CD4-positive, CD25-positive, alpha-beta regulatory T cell (primary cell): ENCODE results near the gene SLC23A1. TPM values are rescaled to one million over a fixed set of nuclear protein-coding genes. Genes with fewer than 3 reads are reported as not detected.
"Not testable (repeated sequence)": the region's sequence is repeated elsewhere in the genome, so short reads cannot be mapped to it uniquely, and the experiment has no call there.

Experiments used
- ATAC-seq, 2 donors: fragments of 150-1000 bp; cut with Tn5 transposase; one replicate each; pipeline ENCODE4 v1.10.0; 2021; ENCODE audit warnings: low read depth in 2 of 2, moderate number of reproducible peaks in 2 of 2, moderate library complexity in 1 of 2
- DNase-seq, 3 donors: peaks; one replicate each; pipeline versions ENCODE4 v3.0.0 to v3.0.0-alpha.2; 2012 to 2022; ENCODE audit warnings: mixed read lengths in 1 of 3
- H3K27ac ChIP-seq: one replicate; pipeline ENCODE4 v1.7.0; 2013; ENCODE audit warnings: mild to moderate bottlenecking, low read length; ENCODE audit not compliant: insufficient read depth, poor library complexity, severe bottlenecking
- H3K27me3 ChIP-seq: one replicate; pipeline ENCODE4 v1.7.0; 2013; ENCODE audit warnings: low read length; ENCODE audit not compliant: control insufficient read depth, insufficient read depth
- H3K36me3 ChIP-seq: one replicate; pipeline ENCODE4 v1.7.0; 2013; ENCODE audit warnings: mild to moderate bottlenecking, low read length, moderate library complexity; ENCODE audit not compliant: control insufficient read depth, insufficient read depth
- H3K4me1 ChIP-seq: 2 replicates; pipeline ENCODE4 v1.7.0; 2013; ENCODE audit warnings: mild to moderate bottlenecking, low read length; ENCODE audit not compliant: insufficient read depth, control insufficient read depth, poor library complexity, severe bottlenecking
- H3K4me3 ChIP-seq: one replicate; pipeline ENCODE4 v1.7.0; 2013; ENCODE audit warnings: low read depth, mild to moderate bottlenecking, low read length, moderate library complexity
- H3K9me3 ChIP-seq, 2 experiments: 1 replicate in 1 of 2; 2 replicates in 1 of 2; pipeline ENCODE4 v1.7.0; 2013; ENCODE audit warnings: low read length in 2 of 2, mild to moderate bottlenecking in 1 of 2, moderate library complexity in 1 of 2; ENCODE audit not compliant: control insufficient read depth in 2 of 2
- H3K27ac Mint-ChIP-seq, 3 donors: one replicate each; pipeline ENCODE4 v1.8.0; 2020 to 2022; ENCODE audit warnings: mild to moderate bottlenecking in 3 of 3, mixed read lengths in 3 of 3, moderate library complexity in 2 of 3
- H3K27me3 Mint-ChIP-seq: one replicate; pipeline ENCODE4 v1.8.0; 2022; ENCODE audit warnings: mild to moderate bottlenecking, mixed read lengths
- H3K36me3 Mint-ChIP-seq: one replicate; pipeline ENCODE4 v1.8.0; 2020; ENCODE audit warnings: mixed read lengths
- H3K4me1 Mint-ChIP-seq, 4 donors: one replicate each; pipeline ENCODE4 v1.8.0; 2020 to 2022; ENCODE audit warnings: mixed read lengths in 4 of 4, mild to moderate bottlenecking in 1 of 4
- H3K4me3 Mint-ChIP-seq, 4 donors: one replicate each; pipeline ENCODE4 v1.8.0; 2020 to 2022; ENCODE audit warnings: mild to moderate bottlenecking in 4 of 4, mixed read lengths in 4 of 4, moderate library complexity in 3 of 4
- H3K9me3 Mint-ChIP-seq, 7 donors: one replicate each; pipeline ENCODE4 v1.8.0; 2020 to 2022; ENCODE audit warnings: mixed read lengths in 7 of 7, mild to moderate bottlenecking in 3 of 7, moderate library complexity in 2 of 7
- polyA plus RNA-seq, 4 donors: library from polyadenylated mRNA; unstranded; fragments of 300-500 nt; fragmentation: Illumina TruSeq; gene quantifications; one replicate each; pipeline ENCODE4 v1.2.3, GENCODE V29; 2021
- total RNA-seq: library from RNA; stranded (reverse); gene quantifications from one replicate; pipeline ENCODE4 v1.2.3, GENCODE V29; 2022

SLC23A1 gene
- total and polyA plus RNA-seq, 5 donors from 2014 or later = 0.09 to 0.13 TPM; not detected in 3

- Histone ChIP-seq H3K4me1 (no peaks in the 10 kb centered on the region), H3K36me3 (peaks cover 63% of the 10 kb centered on the region), H3K27ac (no peak overlapping the region), H3K4me3 (no peak overlapping the region), H3K9me3 (no peaks in the 10 kb centered on the region), H3K27me3 (no peaks in the 10 kb centered on the region)
- Mint-ChIP-seq H3K4me1 (peaks cover 0 to 9% (median 4%) of the 10 kb centered on the region in 4 donors), H3K27me3 (no peaks in the 10 kb centered on the region), H3K4me3 (no peak overlapping the region), H3K36me3 (peaks cover 16% of the 10 kb centered on the region), H3K27ac (no peak overlapping the region), H3K9me3 (peaks cover 0 to 1% (median 0%) of the 10 kb centered on the region in 7 donors)
- ATAC-seq = no peak
- DNase-seq = no peak
Measured at GRCh38 chr5:139369181-139369580, 13.9 kb downstream of the SLC23A1 start.

GRCh38 chr5:139368613-139369012, 14.5 kb downstream of the SLC23A1 start:
- Histone ChIP-seq H3K9me3 (no peaks in the 10 kb centered on the region), H3K4me3 (no peak overlapping the region), H3K36me3 (peaks cover 66% of the 10 kb centered on the region), H3K4me1 (no peaks in the 10 kb centered on the region), H3K27ac (no peak overlapping the region), H3K27me3 (no peaks in the 10 kb centered on the region)
- H3K27ac Mint-ChIP-seq = no peak overlapping the region
- DNase-seq = peak in 1 of 3 donors; percentile 29
- peaks cover 0 to 9% (median 6%) of the 10 kb centered on the region in 4 donors for H3K4me1 Mint-ChIP-seq
- H3K27me3 Mint-ChIP-seq = no peaks in the 10 kb centered on the region
- H3K36me3 Mint-ChIP-seq = peaks cover 22% of the 10 kb centered on the region
- no peaks in the 10 kb centered on the region for H3K9me3 Mint-ChIP-seq
- no peak for ATAC-seq
- H3K4me3 Mint-ChIP-seq = no peak overlapping the region

GRCh38 chr5:139364466-139364865, 18.6 kb downstream of the SLC23A1 start:
- peaks cover 53% of the 10 kb centered on the region for H3K36me3 ChIP-seq
- Mint-ChIP-seq H3K4me1 (peaks cover 11 to 22% (median 18%) of the 10 kb centered on the region in 4 donors), H3K36me3 (peaks cover 27% of the 10 kb centered on the region), H3K9me3 (no peaks in the 10 kb centered on the region), H3K4me3 (no peak overlapping the region), H3K27me3 (no peaks in the 10 kb centered on the region), H3K27ac (no peak overlapping the region)
- no peak overlapping the region for H3K27ac ChIP-seq
- no peaks in the 10 kb centered on the region for H3K27me3 ChIP-seq
- no peaks in the 10 kb centered on the region for H3K9me3 ChIP-seq
- DNase-seq = no peak
- ATAC-seq = no peak
- H3K4me3 ChIP-seq = no peak overlapping the region
- H3K4me1 ChIP-seq = no peaks in the 10 kb centered on the region

- no peak for DNase-seq
- Histone ChIP-seq H3K36me3 (peaks cover 49% of the 10 kb centered on the region), H3K27ac (no peak overlapping the region), H3K27me3 (no peaks in the 10 kb centered on the region), H3K4me3 (no peak overlapping the region), H3K9me3 (no peaks in the 10 kb centered on the region), H3K4me1 (no peaks in the 10 kb centered on the region)
- H3K4me3 Mint-ChIP-seq = no peak overlapping the region
- ATAC-seq = no peak
- H3K4me1 Mint-ChIP-seq = peaks cover 11 to 22% (median 19%) of the 10 kb centered on the region in 4 donors
- H3K27me3 Mint-ChIP-seq = no peaks in the 10 kb centered on the region
- H3K27ac Mint-ChIP-seq = no peak overlapping the region
- no peaks in the 10 kb centered on the region for H3K9me3 Mint-ChIP-seq
- H3K36me3 Mint-ChIP-seq = peaks cover 27% of the 10 kb centered on the region
Measured at GRCh38 chr5:139363937-139364336, 19.2 kb downstream of the SLC23A1 start.

- H3K4me1 Mint-ChIP-seq = peaks cover 16 to 37% (median 35%) of the 10 kb centered on the region in 4 donors
- no peaks in the 10 kb centered on the region for H3K9me3 Mint-ChIP-seq
- H3K27ac Mint-ChIP-seq = no peak overlapping the region
- peak overlapping the region in 1 of 4 donors; percentile 61 for H3K4me3 Mint-ChIP-seq
- DNase-seq (no peak), ATAC-seq (no peak)
- peaks cover 38% of the 10 kb centered on the region for H3K36me3 ChIP-seq
- H3K27ac ChIP-seq = no peak overlapping the region
- H3K9me3 ChIP-seq = no peaks in the 10 kb centered on the region
- H3K4me1 ChIP-seq = peaks cover 2% of the 10 kb centered on the region
- peaks cover 35% of the 10 kb centered on the region for H3K36me3 Mint-ChIP-seq
- H3K27me3 ChIP-seq = no peaks in the 10 kb centered on the region
- no peak overlapping the region for H3K4me3 ChIP-seq
- no peaks in the 10 kb centered on the region for H3K27me3 Mint-ChIP-seq
Measured at GRCh38 chr5:139361835-139362429, 21.2 kb downstream of the SLC23A1 start.

- DNase-seq = no peak
- H3K9me3 Mint-ChIP-seq = no peaks in the 10 kb centered on the region
- ATAC-seq = no peak
- peaks cover 22% of the 10 kb centered on the region for H3K36me3 ChIP-seq
- H3K4me1 Mint-ChIP-seq = peaks cover 21 to 46% (median 36%) of the 10 kb centered on the region in 4 donors
- H3K27me3 ChIP-seq = no peaks in the 10 kb centered on the region
- no peak overlapping the region for H3K27ac ChIP-seq
- H3K27me3 Mint-ChIP-seq = no peaks in the 10 kb centered on the region
- peaks cover 35% of the 10 kb centered on the region for H3K36me3 Mint-ChIP-seq
- H3K27ac Mint-ChIP-seq = peak overlapping the region in 1 of 3 donors; percentile 60
- no peak overlapping the region for H3K4me3 ChIP-seq
- H3K4me3 Mint-ChIP-seq = no peak overlapping the region
- H3K4me1 ChIP-seq = peaks cover 3% of the 10 kb centered on the region
- no peaks in the 10 kb centered on the region for H3K9me3 ChIP-seq
Measured at GRCh38 chr5:139360384-139360783, 22.7 kb downstream of the SLC23A1 start.

GRCh38 chr5:139358064-139358463, 25.0 kb downstream of the SLC23A1 start:
- ATAC-seq = no peak
- no peak for DNase-seq
- H3K4me3 ChIP-seq = no peak overlapping the region
- no peak overlapping the region for H3K4me3 Mint-ChIP-seq
- H3K36me3 Mint-ChIP-seq = peaks cover 30% of the 10 kb centered on the region
- peak overlapping the region in 1 of 3 donors; percentile 79 for H3K27ac Mint-ChIP-seq
- H3K9me3 Mint-ChIP-seq = peaks cover 0 to 1% (median 0%) of the 10 kb centered on the region in 7 donors
- H3K4me1 ChIP-seq = peaks cover 3% of the 10 kb centered on the region
- H3K27me3 ChIP-seq = no peaks in the 10 kb centered on the region
- H3K4me1 Mint-ChIP-seq = peaks cover 30 to 59% (median 43%) of the 10 kb centered on the region in 4 donors
- no peaks in the 10 kb centered on the region for H3K9me3 ChIP-seq
- peaks cover 15% of the 10 kb centered on the region for H3K36me3 ChIP-seq
- H3K27me3 Mint-ChIP-seq = peaks cover under 1% of the 10 kb centered on the region
- no peak overlapping the region for H3K27ac ChIP-seq

- H3K9me3 Mint-ChIP-seq, H3K27ac ChIP-seq, H3K4me3 Mint-ChIP-seq, H3K27me3 Mint-ChIP-seq, H3K9me3 ChIP-seq, ATAC-seq, H3K27ac Mint-ChIP-seq, H3K4me3 ChIP-seq, H3K27me3 ChIP-seq, H3K4me1 ChIP-seq, DNase-seq: not testable (repeated sequence)
- Mint-ChIP-seq H3K36me3 (peaks cover 30% of the 10 kb centered on the region), H3K4me1 (peaks cover 26 to 63% (median 45%) of the 10 kb centered on the region in 4 donors)
- H3K36me3 ChIP-seq = peaks cover 17% of the 10 kb centered on the region
Measured at GRCh38 chr5:139355900-139356299, 27.2 kb downstream of the SLC23A1 start.
